ENCODE measurements around the gene DST. TPM values are rescaled to one million over a fixed set of nuclear protein-coding genes. Genes with fewer than 3 reads are reported as not detected.

Gene DST
- total and polyA plus RNA-seq, 7 donors: 62.5 to 791 (median 495) TPM

DNA sequence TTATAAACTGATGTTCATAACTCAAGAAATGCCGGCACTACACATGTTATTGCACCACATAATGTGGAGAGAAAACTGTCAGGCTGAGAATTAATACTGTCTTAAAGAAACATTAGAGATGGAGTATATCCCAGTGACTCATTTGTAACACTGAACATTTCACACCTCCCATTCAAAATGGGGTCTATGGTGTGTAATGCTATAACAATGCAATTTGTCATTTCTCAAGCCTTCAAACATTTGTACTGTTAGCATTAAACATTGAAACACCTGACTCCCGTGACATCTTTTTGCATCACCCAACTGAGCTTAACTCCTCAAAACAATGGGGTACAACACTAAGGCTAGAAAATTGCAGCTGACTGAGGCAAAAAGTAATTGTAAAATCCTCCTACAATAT is 151.7 kb downstream of the DST start:
- no peak for DNase-seq
- peaks cover 0 to 73% (median 61%) of the 10 kb centered on the region in 4 donors for H3K4me1 ChIP-seq
- peaks cover 9 to 70% (median 35%) of the 10 kb centered on the region in 4 donors for H3K36me3 ChIP-seq
- H3K4me3 ChIP-seq: no peak overlapping the region
- intact Hi-C loops (cut with DNase I): no loop called here
- no peak for TF ChIP-seq POLR2A (IDR thresholded peaks at IDR 0.05)
- TF ChIP-seq EP300 (IDR thresholded peaks at IDR 0.05): peak in 2 of 4 donors; percentile 7 to 62
- peak; percentile 39 to 67 (median 56) for TF ChIP-seq POLR2AphosphoS5 (IDR thresholded peaks at IDR 0.05)
- TF ChIP-seq, protein P1, sequence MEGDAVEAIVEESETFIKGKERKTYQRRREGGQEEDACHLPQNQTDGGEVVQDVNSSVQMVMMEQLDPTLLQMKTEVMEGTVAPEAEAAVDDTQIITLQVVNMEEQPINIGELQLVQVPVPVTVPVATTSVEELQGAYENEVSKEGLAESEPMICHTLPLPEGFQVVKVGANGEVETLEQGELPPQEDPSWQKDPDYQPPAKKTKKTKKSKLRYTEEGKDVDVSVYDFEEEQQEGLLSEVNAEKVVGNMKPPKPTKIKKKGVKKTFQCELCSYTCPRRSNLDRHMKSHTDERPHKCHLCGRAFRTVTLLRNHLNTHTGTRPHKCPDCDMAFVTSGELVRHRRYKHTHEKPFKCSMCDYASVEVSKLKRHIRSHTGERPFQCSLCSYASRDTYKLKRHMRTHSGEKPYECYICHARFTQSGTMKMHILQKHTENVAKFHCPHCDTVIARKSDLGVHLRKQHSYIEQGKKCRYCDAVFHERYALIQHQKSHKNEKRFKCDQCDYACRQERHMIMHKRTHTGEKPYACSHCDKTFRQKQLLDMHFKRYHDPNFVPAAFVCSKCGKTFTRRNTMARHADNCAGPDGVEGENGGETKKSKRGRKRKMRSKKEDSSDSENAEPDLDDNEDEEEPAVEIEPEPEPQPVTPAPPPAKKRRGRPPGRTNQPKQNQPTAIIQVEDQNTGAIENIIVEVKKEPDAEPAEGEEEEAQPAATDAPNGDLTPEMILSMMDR (IDR thresholded peaks at IDR 0.05): no peak
- 88 to 95% methylated on average over 2 of the region's 2 CpGs for WGBS, 2 donors
- peak overlapping the region; percentile 65 to 85 (median 72) for H3K27ac ChIP-seq
- no peaks in the 10 kb centered on the region for H3K27me3 ChIP-seq
- no peaks in the 10 kb centered on the region for H3K9me3 ChIP-seq

DNA sequence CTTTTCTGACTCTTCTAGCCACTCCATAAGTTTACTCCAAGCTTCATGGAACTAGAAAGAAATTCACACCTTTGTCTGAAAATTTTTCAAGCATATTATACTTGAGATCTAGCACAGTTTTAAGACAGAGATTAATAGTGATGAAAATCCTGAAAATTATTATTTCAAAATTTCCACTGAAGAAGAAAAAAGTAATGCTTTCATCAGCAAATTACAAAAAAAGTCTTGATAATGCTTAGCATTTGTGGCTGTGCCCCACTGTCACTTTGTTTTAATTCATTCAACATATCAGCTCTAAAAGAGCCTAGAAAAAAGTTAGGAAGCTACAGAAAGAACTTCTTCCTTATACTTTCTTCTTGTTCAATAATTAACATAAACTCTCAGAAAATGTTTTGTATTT is 153.1 kb downstream of the DST start:
- H3K4me1 ChIP-seq: peaks cover 0 to 68% (median 59%) of the 10 kb centered on the region in 4 donors

DNA sequence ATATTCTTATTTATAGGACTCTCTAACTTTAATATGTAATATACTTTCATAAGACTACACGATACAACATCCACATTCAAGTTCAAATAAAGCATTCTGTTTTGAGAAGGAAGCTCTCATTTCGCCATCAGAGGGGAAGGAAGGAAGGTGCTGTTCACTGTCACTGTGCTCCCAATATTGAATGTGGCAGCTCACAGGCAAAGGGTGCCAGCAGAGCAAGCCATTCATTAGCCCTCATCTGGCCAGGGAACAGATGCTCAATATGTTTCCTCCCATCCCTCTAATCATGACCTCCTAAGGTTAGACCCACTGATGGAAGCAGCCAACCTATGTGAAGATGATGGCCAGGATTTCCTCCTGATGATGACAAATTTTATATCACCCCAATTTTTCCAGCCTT is 154.4 kb downstream of the DST start:
- H3K4me1 ChIP-seq: peaks cover 0 to 67% (median 56%) of the 10 kb centered on the region in 4 donors
- H3K27me3 ChIP-seq: no peaks in the 10 kb centered on the region
- no peak for DNase-seq
- TF ChIP-seq EP300 (IDR thresholded peaks at IDR 0.05): no peak
- TF ChIP-seq POLR2AphosphoS5 (IDR thresholded peaks at IDR 0.05): peak in 1 of 4 donors; percentile 53
- no peak overlapping the region for H3K4me3 ChIP-seq
- H3K27ac ChIP-seq: peak overlapping the region in 2 of 4 donors; percentile 49 to 52
- WGBS, 2 donors: 89 to 92% methylated on average over 2 of the region's 2 CpGs
- H3K36me3 ChIP-seq: peaks cover 9 to 79% (median 35%) of the 10 kb centered on the region in 4 donors
- intact Hi-C loops (cut with DNase I): no loop called here
- no peaks in the 10 kb centered on the region for H3K9me3 ChIP-seq

More for the DNA sequence above, 153.1 kb downstream of the DST start:
- H3K4me3 ChIP-seq: no peak overlapping the region
- peak overlapping the region in 2 of 4 donors; percentile 69 to 85 for H3K27ac ChIP-seq
- no peaks in the 10 kb centered on the region for H3K9me3 ChIP-seq
- no peak for DNase-seq
- H3K36me3 ChIP-seq: peaks cover 9 to 79% (median 35%) of the 10 kb centered on the region in 4 donors
- TF ChIP-seq, protein P1 (IDR thresholded peaks at IDR 0.05): no peak
- no peak for TF ChIP-seq POLR2A (IDR thresholded peaks at IDR 0.05)
- H3K27me3 ChIP-seq: no peaks in the 10 kb centered on the region
- intact Hi-C loops (cut with DNase I): no loop called here

DNA sequence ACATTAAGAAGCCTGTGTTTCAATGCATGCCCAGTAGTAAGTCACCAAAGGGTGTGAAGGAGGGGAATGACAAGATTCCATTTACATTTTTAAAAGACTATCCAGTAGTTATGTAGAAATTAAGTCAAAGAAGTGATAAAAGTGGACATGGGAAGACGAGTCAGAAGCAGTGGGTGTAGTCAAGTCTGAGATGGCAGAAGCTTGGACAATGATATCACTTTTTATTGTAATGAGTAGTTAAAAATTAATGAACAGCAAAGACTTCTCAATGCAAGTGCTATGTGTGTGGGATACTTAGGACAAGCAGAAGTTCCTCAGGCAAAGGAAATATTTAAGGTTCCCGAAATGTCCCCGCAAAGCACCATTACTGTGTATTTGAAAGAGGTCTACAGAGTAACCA is 156.0 kb downstream of the DST start:
- DNase-seq: no peak
- peak overlapping the region in 1 of 4 donors; percentile 26 for H3K27ac ChIP-seq
- H3K4me3 ChIP-seq: no peak overlapping the region
- no peaks in the 10 kb centered on the region for H3K9me3 ChIP-seq
- intact Hi-C loops (cut with DNase I): no loop called here
- H3K27me3 ChIP-seq: no peaks in the 10 kb centered on the region
- WGBS, 2 donors: 77 to 89% methylated on average over 3 of the region's 3 CpGs
- TF ChIP-seq EP300 (IDR thresholded peaks at IDR 0.05): no peak
- TF ChIP-seq POLR2A (IDR thresholded peaks at IDR 0.05): no peak
- no peak for TF ChIP-seq POLR2AphosphoS5 (IDR thresholded peaks at IDR 0.05)
- TF ChIP-seq, protein P1 (IDR thresholded peaks at IDR 0.05): no peak
- H3K4me1 ChIP-seq: peaks cover 0 to 61% (median 48%) of the 10 kb centered on the region in 4 donors
- peaks cover 9 to 76% (median 32%) of the 10 kb centered on the region in 4 donors for H3K36me3 ChIP-seq

DNA sequence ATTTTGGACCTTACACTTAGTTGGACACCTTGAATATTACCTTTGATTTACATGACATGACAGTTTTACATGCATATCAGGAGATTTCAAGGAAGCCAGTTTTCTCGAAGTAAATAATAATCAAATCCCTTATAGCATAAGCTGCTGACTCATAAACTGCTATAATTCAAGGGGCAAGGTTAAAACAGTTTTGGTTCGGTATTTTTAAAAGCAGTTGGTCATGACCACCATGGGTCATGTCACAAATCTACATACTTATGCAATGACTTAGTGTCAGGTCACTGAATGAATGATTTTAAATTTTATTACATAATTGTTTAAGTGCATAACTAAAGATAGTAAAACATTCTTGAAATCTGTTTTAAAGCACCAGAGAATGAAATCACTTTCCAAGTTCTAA is 158.0 kb downstream of the DST start:
- Histone ChIP-seq H3K36me3 (peaks cover 10 to 84% (median 31%) of the 10 kb centered on the region in 4 donors), H3K27me3 (no peaks in the 10 kb centered on the region), H3K27ac (peak overlapping the region; percentile 8 to 72 (median 54)), H3K4me3 (no peak overlapping the region), H3K4me1 (peaks cover 0 to 54% (median 28%) of the 10 kb centered on the region in 4 donors), H3K9me3 (no peaks in the 10 kb centered on the region)
- no peak for DNase-seq
- 61 to 77% methylated on average over 2 of the region's 2 CpGs for WGBS, 2 donors
- TF ChIP-seq EP300 (IDR thresholded peaks at IDR 0.05): no peak
- peak in 2 of 4 donors; percentile 35 to 51 for TF ChIP-seq POLR2AphosphoS5 (IDR thresholded peaks at IDR 0.05)
- intact Hi-C loops (cut with DNase I): no loop called here

DNA sequence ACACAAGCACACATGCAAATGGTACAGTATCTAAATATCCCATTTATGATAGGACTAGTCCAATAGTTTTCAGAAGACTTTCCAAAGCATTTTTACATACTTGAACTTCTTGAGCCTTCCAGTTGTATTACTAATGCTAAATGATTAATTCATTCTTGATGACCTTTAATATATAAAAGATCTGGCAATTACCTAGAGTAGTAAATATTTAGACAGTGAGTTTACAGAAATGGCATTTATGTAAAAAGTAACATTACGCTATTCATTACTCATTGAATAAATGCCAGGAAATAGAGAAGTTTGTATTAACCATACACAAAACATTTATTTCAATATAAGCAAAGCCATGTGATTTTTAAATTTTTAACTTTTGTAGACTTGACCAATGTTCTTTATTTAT is 158.8 kb downstream of the DST start:
- Histone ChIP-seq H3K4me1 (peaks cover 0 to 53% (median 27%) of the 10 kb centered on the region in 4 donors), H3K4me3 (no peak overlapping the region), H3K9me3 (no peaks in the 10 kb centered on the region), H3K27ac (peak overlapping the region; percentile 8 to 72 (median 54)), H3K36me3 (peaks cover 14 to 84% (median 32%) of the 10 kb centered on the region in 4 donors), H3K27me3 (no peaks in the 10 kb centered on the region)
- intact Hi-C loops (cut with DNase I): no loop called here
- WGBS, 2 donors: 73 to 90% methylated on average over 1 of the region's 1 CpG
- DNase-seq: no peak
- TF ChIP-seq, protein P1 (IDR thresholded peaks at IDR 0.05): no peak
- TF ChIP-seq EP300 (IDR thresholded peaks at IDR 0.05): no peak
- no peak for TF ChIP-seq POLR2A (IDR thresholded peaks at IDR 0.05)
- peak in 3 of 4 donors; percentile 43 to 57 (median 51) for TF ChIP-seq POLR2AphosphoS5 (IDR thresholded peaks at IDR 0.05)
